ENCODE results near the gene AGBL5.
A peak's percentile ranks its signal among the peaks of the same experiment; 100 is the strongest.

The AGBL5 gene

GRCh38 chr2:27085062-27085672, 33.7 kb downstream of the AGBL5 start:
- in situ Hi-C loops (cut with HindIII; ENCODE audit: low pct_ligation_motif_present, low pct_unique_long_range_greater_than_20kb, low sequenced_read_pairs), result no loop called here
- DNase-seq, result no peak

- in situ Hi-C loops (cut with HindIII; ENCODE audit: low pct_ligation_motif_present, low pct_unique_long_range_greater_than_20kb, low sequenced_read_pairs), result no loop called here
Measured at GRCh38 chr2:27085673-27086089, 34.2 kb downstream of the AGBL5 start.

GRCh38 chr2:27086090-27086723, 34.7 kb downstream of the AGBL5 start:
- peak; percentile 94 for DNase-seq
- in situ Hi-C loops (cut with HindIII; ENCODE audit: low pct_ligation_motif_present, low pct_unique_long_range_greater_than_20kb, low sequenced_read_pairs), result no loop called here

More at GRCh38 chr2:27085673-27086089, 34.2 kb downstream of the AGBL5 start:
- DNase-seq, result peak; percentile 77

- in situ Hi-C loops (cut with HindIII; ENCODE audit: low pct_ligation_motif_present, low pct_unique_long_range_greater_than_20kb, low sequenced_read_pairs), result no loop called here
- peak; percentile 61 for DNase-seq
Measured at GRCh38 chr2:27086724-27087593, 35.5 kb downstream of the AGBL5 start, which contains the start of gene KHK. TSS of gene KHK (plus strand) at chr2:27086772. CDS start at chr2:27087260, 488 bp downstream.

GRCh38 chr2:27087823-27088410, 36.4 kb downstream of the AGBL5 start:
- no peak for DNase-seq
- in situ Hi-C loops (cut with HindIII; ENCODE audit: low pct_ligation_motif_present, low pct_unique_long_range_greater_than_20kb, low sequenced_read_pairs), result no loop called here

GRCh38 chr2:27088634-27089033, 37.2 kb downstream of the AGBL5 start:
- in situ Hi-C loops (cut with HindIII; ENCODE audit: low pct_ligation_motif_present, low pct_unique_long_range_greater_than_20kb, low sequenced_read_pairs), result no loop called here

GRCh38 chr2:27089111-27089954, 37.9 kb downstream of the AGBL5 start:
- in situ Hi-C loops (cut with HindIII; ENCODE audit: low pct_ligation_motif_present, low pct_unique_long_range_greater_than_20kb, low sequenced_read_pairs), result no loop called here
- DNase-seq, result no peak

More at GRCh38 chr2:27088634-27089033, 37.2 kb downstream of the AGBL5 start:
- no peak for DNase-seq

- DNase-seq, result no peak
- in situ Hi-C loops (cut with HindIII; ENCODE audit: low pct_ligation_motif_present, low pct_unique_long_range_greater_than_20kb, low sequenced_read_pairs), result no loop called here
Measured at GRCh38 chr2:27091746-27092695, 40.6 kb downstream of the AGBL5 start.

GRCh38 chr2:27092696-27093429, 41.4 kb downstream of the AGBL5 start:
- peak; percentile 60 for DNase-seq
- in situ Hi-C loops (cut with HindIII; ENCODE audit: low pct_ligation_motif_present, low pct_unique_long_range_greater_than_20kb, low sequenced_read_pairs), result no loop called here

GRCh38 chr2:27093430-27094352, 42.2 kb downstream of the AGBL5 start:
- in situ Hi-C loops (cut with HindIII; ENCODE audit: low pct_ligation_motif_present, low pct_unique_long_range_greater_than_20kb, low sequenced_read_pairs), result no loop called here
- DNase-seq, result no peak

- in situ Hi-C loops (cut with HindIII; ENCODE audit: low pct_ligation_motif_present, low pct_unique_long_range_greater_than_20kb, low sequenced_read_pairs), result no loop called here
- no peak for DNase-seq
Measured at GRCh38 chr2:27094353-27094984, 43.0 kb downstream of the AGBL5 start.

GRCh38 chr2:27095427-27095744, 43.9 kb downstream of the AGBL5 start:
- in situ Hi-C loops (cut with HindIII; ENCODE audit: low pct_ligation_motif_present, low pct_unique_long_range_greater_than_20kb, low sequenced_read_pairs), result no loop called here
- no peak for DNase-seq

GRCh38 chr2:27095745-27096651, 44.5 kb downstream of the AGBL5 start:
- no peak for DNase-seq
- in situ Hi-C loops (cut with HindIII; ENCODE audit: low pct_ligation_motif_present, low pct_unique_long_range_greater_than_20kb, low sequenced_read_pairs), result no loop called here

GRCh38 chr2:27096748-27097297, 45.4 kb downstream of the AGBL5 start:
- DNase-seq, result no peak
- in situ Hi-C loops (cut with HindIII; ENCODE audit: low pct_ligation_motif_present, low pct_unique_long_range_greater_than_20kb, low sequenced_read_pairs), result no loop called here

Data from ACHN (cell line).